Measurements from ENCODE around the gene CHST15. TPM values are rescaled to one million over a fixed set of nuclear protein-coding genes. Genes with fewer than 3 reads are reported as not detected.

CHST15 gene
- total RNA-seq, 6 experiments from 2014 or later, result 0.88 to 8.7 (median 1.1) TPM

DNA sequence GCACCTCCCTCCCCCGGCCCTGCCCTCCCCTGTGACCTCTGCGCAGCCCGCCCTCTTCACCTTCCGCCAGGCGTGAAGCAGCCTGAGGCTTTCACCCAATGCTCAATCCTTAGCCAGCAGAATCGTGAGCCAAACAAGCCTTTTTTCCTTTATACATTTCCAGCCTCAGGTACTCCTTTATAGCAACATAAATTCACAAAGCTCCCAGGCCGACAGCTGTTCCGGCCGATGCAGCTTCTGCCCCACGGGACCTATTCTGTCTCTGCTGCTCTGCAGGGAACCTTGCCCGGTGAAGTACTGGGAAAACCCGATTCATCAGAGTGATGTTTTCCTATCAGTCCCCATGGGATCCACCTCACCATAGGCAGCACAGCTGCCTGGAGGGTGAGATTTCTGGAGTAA, 87.4 kb downstream of the CHST15 start:
- no peaks in the 10 kb centered on the region; the same call in 1 of the 2 replicates for H3K36me3 Mint-ChIP-seq (ENCODE audit: low read depth)
- no peaks in the 10 kb centered on the region for H3K9me3 Mint-ChIP-seq
- H3K4me3 Mint-ChIP-seq, result no peak overlapping the region
- no peak for TF ChIP-seq CTCF (IDR thresholded peaks at IDR 0.05)
- H3K4me1 Mint-ChIP-seq (ENCODE audit: low read depth), result peaks cover 6% of the 10 kb centered on the region; the same call in 1 of the 2 replicates
- no peak overlapping the region for H3K27ac Mint-ChIP-seq
- peaks cover 14% of the 10 kb centered on the region for H3K27me3 Mint-ChIP-seq (ENCODE audit: insufficient read depth)
- DNase-seq, result no peak

GRCh38 chr10:124005091-124005490, 88.3 kb downstream of the CHST15 start:
- Mint-ChIP-seq H3K9me3 (no peaks in the 10 kb centered on the region), H3K36me3 (ENCODE audit: low read depth) (no peaks in the 10 kb centered on the region; the same call in 1 of the 2 replicates), H3K27ac (no peak overlapping the region), H3K27me3 (ENCODE audit: insufficient read depth) (peaks cover 18% of the 10 kb centered on the region), H3K4me1 (ENCODE audit: low read depth) (peaks cover 11% of the 10 kb centered on the region; the same call in 1 of the 2 replicates), H3K4me3 (no peak overlapping the region)
- no peak for TF ChIP-seq CTCF (IDR thresholded peaks at IDR 0.05)
- DNase-seq, result no peak

DNA sequence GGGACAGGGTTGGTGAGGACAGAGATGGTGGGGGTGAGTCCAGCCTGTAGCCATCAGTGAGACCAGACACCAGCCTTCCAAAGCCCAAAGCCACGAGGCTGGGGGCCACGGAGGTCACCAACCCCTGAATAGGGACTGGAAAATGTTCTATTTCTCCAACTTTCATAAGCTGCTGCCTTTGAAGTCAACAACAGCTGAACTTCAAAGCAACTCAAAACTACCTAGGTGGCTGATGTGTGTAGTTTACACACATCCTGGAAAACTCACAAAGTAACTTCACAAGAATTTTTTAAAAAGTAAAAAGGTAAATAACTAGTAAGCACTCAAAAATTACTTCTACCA, 88.8 kb downstream of the CHST15 start:
- Mint-ChIP-seq H3K27me3 (ENCODE audit: insufficient read depth) (peaks cover 18% of the 10 kb centered on the region), H3K4me1 (ENCODE audit: low read depth) (peaks cover 11% of the 10 kb centered on the region; the same call in 1 of the 2 replicates), H3K9me3 (no peaks in the 10 kb centered on the region), H3K27ac (no peak overlapping the region), H3K36me3 (ENCODE audit: low read depth) (no peaks in the 10 kb centered on the region; the same call in 1 of the 2 replicates), H3K4me3 (no peak overlapping the region)
- DNase-seq, result no peak
- no peak for TF ChIP-seq CTCF (IDR thresholded peaks at IDR 0.05)

DNA sequence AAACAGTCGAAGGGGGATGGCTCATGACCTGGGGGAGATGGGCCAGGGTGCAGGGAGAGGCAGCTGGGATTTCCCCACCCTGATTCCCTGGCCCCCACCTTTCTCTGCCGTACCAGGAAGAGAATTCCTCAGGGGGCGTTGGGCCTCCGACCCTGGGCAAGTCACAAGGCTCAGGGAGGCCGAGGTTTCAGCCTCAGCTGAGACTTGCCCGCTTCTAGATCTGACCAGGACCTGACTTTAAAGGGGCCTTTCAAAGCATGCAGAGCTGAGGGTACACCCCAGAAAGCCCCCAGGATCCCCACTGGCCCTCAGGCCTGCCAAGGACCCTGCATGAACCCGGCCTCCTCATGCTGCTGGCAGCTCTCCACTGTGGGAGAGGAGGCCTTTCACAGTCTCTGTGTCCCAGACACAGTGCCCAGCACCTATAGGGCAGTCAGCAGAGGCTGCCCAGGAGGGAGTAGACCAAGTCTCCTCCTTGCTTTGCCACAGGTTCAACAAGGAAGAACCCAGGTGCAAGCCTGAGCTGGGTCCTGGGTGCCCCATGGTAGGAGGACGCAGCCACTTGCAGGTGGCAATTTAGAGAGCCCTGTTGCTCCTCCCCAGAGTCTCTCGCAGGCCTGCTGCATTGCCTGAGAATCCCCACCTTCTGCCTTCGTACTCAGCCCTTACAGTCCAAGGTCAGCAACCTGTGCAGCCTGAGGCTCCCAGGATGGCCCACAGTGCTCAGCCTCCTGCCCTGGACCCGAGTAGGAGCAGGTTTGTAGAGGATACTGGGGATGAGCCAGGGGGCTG, 89.3 kb downstream of the CHST15 start:
- Mint-ChIP-seq H3K9me3 (no peaks in the 10 kb centered on the region), H3K27ac (no peak overlapping the region), H3K36me3 (ENCODE audit: low read depth) (no peaks in the 10 kb centered on the region; the same call in 1 of the 2 replicates), H3K4me1 (ENCODE audit: low read depth) (peaks cover 6% of the 10 kb centered on the region; the same call in 1 of the 2 replicates), H3K4me3 (no peak overlapping the region), H3K27me3 (ENCODE audit: insufficient read depth) (peaks cover 18% of the 10 kb centered on the region)
- TF ChIP-seq CTCF (IDR thresholded peaks at IDR 0.05), result no peak
- DNase-seq, result no peak

GRCh38 chr10:124003481-124003870, 89.9 kb downstream of the CHST15 start:
- H3K9me3 Mint-ChIP-seq, result no peaks in the 10 kb centered on the region
- peaks cover 20% of the 10 kb centered on the region for H3K27me3 Mint-ChIP-seq (ENCODE audit: insufficient read depth)
- no peaks in the 10 kb centered on the region for H3K36me3 Mint-ChIP-seq (ENCODE audit: low read depth)
- TF ChIP-seq CTCF (IDR thresholded peaks at IDR 0.05), result no peak
- H3K27ac Mint-ChIP-seq, result no peak overlapping the region
- no peak overlapping the region for H3K4me3 Mint-ChIP-seq
- no peak for DNase-seq
- peaks cover 10% of the 10 kb centered on the region for H3K4me1 Mint-ChIP-seq (ENCODE audit: low read depth)

All from HFFc6 (cell line).